HG02571 (cell line): Measurements from ENCODE around the gene ADAMTS19.

Experiments used
- ATAC-seq: cut with Tn5 transposase; IDR thresholded peaks from one replicate; pipeline ENCODE4 v1.9.1; 2021; ENCODE audit warnings: mild to moderate bottlenecking, moderate library complexity; ENCODE audit not compliant: unreplicated experiment

Gene ADAMTS19

GRCh38 chr5:129461711-129462332, 1.7 kb downstream of the ADAMTS19 start:
- ATAC-seq, result no peak

DNA sequence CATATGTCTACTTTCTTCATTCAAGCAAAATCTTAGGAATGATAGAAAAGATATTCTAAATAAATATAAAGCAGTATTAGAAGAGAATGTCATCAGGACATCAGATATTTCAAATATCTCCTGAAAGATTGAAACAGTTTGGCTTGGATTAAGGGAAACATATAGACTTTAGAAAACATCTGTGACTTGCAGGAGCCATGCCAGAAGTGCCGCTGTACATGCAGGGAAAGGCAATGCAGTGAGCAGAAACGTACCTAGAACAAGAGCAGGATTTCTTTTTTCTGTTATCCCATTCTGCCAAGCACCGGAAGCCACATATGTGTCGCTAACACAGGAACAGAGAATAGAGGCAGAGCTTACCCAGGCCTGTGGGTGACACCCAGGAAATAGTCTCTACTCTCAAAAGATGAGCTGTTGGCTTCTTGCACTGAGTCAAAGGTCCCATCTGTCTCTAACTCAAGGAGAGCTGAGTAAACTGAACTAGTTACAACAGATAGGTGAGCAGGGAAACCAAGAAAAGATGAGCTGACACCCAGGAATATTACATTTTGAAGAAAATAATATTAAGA, 5.8 kb downstream of the ADAMTS19 start:
- no peak for ATAC-seq

- ATAC-seq, result no peak
Measured at GRCh38 chr5:129474544-129474943, 14.4 kb downstream of the ADAMTS19 start.

- ATAC-seq, result no peak
Measured at GRCh38 chr5:129476751-129477150, 16.7 kb downstream of the ADAMTS19 start.

- no peak for ATAC-seq
Measured at GRCh38 chr5:129477532-129477931, 17.4 kb downstream of the ADAMTS19 start.

DNA sequence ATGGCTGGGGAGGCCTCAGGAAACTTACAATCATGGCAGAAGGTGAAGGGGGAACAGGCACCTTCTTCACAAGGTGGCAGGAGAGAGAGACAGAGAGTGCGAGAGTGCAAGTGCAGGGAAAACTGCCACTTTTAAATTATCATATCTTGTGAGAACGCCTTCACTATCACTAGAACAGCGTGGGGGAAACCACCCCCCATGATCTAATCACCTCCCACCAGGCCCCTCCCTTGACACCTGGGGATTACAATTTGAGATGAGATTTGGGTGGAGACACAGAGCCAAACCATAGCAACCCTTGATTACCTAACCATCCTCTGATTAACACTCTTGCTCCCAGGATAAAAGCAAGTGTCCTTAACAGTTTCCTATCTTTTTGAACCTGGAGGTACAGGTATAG, 21.1 kb downstream of the ADAMTS19 start:
- ATAC-seq, result no peak

DNA sequence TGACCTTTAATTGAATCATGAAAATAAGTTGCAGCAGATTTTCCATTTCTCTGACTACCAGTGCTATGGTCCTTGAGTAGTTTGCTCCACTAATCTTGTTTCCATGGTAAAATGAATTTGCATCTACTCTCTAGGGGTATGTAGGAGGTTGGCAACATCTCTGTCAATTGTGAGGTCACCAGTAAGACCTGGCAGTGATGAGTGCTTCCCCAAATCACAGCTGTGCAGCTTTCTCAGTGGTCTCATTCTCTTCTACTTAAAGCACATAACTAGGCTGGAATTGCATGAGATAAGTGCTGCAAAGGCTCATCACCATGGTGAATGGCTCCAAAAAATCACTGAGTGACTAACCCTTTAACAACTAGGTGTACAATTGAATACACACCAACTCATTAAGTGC, 36.3 kb downstream of the ADAMTS19 start:
- no peak for ATAC-seq

- no peak for ATAC-seq
Measured at GRCh38 chr5:129496864-129497595, 36.9 kb downstream of the ADAMTS19 start.

DNA sequence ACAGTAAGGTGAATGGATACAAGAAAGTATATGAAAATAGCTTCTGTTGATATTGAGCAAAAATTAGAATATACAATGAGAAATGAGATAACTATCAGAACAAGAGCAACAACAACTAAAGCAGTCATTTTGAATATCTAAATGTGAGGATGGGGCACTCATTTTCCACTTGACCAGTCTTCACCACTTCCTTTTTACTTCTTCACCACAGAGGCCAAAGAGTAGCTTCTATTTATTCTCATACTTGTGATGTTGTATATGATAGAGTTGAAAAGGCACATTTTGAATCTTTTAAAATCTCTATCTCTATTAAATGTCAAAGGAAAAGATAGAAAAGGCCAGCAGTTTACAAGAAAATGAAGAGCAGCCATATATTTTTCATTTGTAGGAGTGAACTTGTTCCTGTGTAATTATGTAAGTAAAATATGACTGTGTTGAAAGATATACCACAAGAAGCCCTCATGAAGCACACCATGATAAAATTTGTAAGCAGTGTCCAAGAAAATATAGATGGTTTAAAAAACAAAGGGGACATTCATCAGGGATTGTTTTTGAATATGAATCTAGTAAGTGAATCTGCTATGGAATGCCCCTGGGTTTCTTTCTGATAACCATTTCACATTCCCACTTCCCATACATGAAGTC, 39.2 kb downstream of the ADAMTS19 start:
- ATAC-seq, result no peak

GRCh38 chr5:129500101-129500500, 40.0 kb downstream of the ADAMTS19 start:
- ATAC-seq, result no peak

- ATAC-seq, result no peak
Measured at GRCh38 chr5:129506086-129506485, 46.0 kb downstream of the ADAMTS19 start.

DNA sequence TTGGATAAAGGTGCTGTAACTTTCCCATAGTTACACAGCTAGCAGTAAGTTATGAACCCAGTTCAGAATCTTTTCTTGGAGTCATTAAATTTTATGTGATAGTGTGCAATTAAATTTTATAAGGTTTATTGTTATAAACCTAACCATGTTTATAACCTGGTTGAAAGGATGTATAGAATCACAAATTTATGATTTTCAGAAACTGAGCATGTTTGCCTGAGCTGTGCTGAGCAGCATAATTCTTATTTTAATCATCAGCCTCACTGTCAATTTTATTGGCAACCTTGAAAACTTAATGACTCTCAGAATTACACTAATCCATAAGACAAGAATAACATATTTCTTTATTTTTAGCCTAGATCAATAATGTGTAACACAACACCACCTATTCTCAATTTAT, 46.9 kb downstream of the ADAMTS19 start:
- no peak for ATAC-seq

DNA sequence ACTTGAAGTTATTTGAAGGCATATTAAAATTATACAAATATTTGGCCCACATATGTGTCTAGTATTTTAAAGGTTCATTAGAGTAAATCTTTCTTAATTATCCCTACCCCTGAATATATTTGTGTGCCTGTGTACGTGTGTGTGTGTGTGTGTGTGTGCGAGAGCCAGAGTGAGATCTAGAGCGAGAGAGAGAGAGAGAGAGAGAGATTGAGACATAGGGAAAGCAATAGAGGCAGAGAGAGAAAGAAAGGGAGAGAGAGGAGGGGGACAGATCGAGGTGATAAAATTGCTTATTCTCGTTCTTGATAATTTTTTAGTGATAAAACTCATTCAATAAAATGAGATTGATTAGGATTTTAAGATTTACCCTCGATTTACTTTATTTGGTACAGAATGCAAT, 47.4 kb downstream of the ADAMTS19 start:
- ATAC-seq, result no peak

- ATAC-seq, result no peak
Measured at GRCh38 chr5:129508606-129509005, 48.5 kb downstream of the ADAMTS19 start.

DNA sequence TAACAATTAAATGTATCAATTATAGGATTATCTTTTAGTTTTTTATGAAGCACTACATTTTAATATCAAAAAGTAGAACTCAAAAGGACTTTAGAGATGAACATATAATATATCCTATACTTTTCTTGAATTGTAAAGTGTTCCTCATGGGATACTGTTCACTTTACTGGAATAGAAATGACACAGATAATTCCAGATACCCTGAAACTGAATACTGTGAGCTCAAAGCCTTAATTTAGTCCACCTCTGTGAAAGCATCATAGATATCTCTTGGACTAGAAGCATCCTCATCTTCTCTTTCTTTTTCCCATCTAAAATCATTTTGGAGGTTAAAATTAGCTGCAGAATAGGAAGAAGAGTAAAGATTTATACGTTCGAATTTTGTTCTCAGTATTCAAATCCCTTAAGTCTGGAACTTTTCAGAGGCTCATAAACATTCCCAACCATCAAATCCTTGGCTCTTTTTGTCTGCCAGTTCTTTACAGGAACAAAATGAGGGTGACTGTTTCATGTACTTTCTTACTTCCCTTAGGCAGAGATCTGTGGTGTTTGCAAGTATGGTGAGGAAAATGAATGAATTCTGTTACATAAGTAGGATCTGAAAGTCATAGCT, 49.4 kb downstream of the ADAMTS19 start:
- no peak for ATAC-seq

- ATAC-seq, result no peak
Measured at GRCh38 chr5:129511291-129511690, 51.2 kb downstream of the ADAMTS19 start.

GRCh38 chr5:129541051-129541450, 81.0 kb downstream of the ADAMTS19 start:
- ATAC-seq, result no peak

DNA sequence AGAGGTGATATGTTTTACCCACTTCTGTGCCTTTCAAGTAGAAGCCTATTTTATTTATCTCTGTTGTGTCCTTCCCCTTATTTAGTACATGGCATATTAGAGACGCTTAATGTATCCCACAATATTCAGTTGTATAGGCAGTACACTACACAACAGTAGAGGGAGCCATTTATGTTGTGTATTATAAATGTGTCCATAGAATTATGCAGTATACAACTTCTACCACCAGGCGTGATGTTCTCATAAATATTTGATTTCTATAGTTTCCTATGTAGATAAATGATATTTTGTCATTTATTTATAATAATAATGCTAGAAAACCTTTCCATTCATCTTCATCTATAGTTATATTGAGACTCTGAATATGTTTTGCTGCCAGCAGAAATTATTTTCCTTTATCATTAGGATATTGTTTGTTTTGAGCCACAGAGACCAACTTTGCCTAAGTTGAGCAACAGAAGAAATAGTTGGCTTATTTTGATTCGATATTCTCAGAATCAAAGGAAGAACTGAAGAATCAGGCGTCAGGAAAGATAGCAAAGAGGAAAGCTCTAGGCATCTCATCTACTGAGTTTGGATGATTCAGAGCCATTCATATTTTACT, 81.7 kb downstream of the ADAMTS19 start:
- no peak for ATAC-seq

- no peak for ATAC-seq
Measured at GRCh38 chr5:129547137-129547536, 87.0 kb downstream of the ADAMTS19 start.

DNA sequence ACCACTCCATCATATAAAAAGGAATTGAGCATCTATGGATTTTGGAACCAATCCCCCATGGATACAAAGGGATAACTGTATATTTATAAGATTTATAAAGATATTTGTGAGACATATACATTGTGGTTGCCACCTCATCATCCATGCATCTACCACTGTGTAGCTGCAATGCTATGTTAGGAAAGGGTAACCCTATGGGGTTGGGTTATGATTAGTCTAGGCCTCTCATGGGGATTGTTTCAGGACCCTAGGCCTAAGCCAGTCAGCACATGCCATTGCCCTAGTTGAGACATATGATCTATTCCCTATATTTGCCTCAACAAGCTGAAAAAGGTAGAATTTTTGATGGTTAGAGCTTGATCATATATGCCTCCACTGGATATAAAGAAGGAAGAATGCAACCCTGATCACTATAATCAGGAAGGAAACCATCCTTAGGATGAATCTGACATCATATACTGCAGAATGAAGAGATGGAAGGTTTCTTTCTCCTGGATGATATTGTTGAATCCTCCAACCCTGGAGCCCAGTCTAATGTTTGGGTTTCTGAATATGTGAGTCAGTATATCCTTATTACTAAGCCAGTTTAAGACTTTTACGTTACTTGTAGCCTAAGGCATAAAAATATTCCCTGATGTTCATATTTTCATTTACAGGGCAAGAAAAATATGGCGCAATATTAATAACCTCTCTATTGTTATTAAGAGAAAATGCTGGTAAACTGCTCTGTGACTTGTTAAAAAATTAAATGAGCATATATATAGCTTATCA, 94.2 kb downstream of the ADAMTS19 start:
- no peak for ATAC-seq
